Astrocyte of the spinal cord (primary cell): ENCODE results near the gene SIL1.

Experiments used
- DNase-seq: peaks from one replicate; pipeline ENCODE4 v3.0.0; 2011; ENCODE audit warnings: low read depth, low spot score
- H3K4me3 ChIP-seq: 2 replicates; pipeline ENCODE4 v1.5.1; 2011; ENCODE audit warnings: low read depth, mild to moderate bottlenecking, low read length, moderate library complexity
- in situ Hi-C: cut with HindIII; loops from 2 replicates; pipeline ENCODE4 v1.10.0; 2017; ENCODE audit warnings: low sequenced_read_pairs
- TF ChIP-seq, protein P1 (sequence below): IDR thresholded peaks from 2 replicates; pipeline ENCODE4 v1.5.1; 2012; ENCODE audit warnings: low read depth, mild to moderate bottlenecking, low read length, inconsistent platforms

The SIL1 gene

DNA sequence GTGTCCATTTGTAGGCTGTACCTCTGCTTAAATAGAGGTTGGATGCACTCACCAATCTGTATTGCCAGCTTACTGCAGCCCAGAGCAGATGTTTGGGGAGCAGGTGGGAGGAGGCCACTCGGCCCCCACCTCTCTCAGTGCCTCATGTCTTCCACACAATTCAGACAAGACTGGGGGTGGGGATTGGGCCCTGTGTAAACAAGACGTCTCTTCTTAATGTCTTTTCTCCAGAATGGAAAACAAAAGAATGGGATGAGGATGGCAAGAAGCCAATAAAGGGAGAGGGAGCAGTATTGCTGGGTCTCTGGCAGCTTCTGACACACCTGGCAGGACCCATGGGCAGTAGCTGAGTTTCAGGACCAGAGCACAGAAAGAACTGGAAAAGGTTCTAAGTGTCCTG lies 64.9 kb downstream of the SIL1 start:
- no peak overlapping the region for H3K4me3 ChIP-seq
- TF ChIP-seq, protein P1, sequence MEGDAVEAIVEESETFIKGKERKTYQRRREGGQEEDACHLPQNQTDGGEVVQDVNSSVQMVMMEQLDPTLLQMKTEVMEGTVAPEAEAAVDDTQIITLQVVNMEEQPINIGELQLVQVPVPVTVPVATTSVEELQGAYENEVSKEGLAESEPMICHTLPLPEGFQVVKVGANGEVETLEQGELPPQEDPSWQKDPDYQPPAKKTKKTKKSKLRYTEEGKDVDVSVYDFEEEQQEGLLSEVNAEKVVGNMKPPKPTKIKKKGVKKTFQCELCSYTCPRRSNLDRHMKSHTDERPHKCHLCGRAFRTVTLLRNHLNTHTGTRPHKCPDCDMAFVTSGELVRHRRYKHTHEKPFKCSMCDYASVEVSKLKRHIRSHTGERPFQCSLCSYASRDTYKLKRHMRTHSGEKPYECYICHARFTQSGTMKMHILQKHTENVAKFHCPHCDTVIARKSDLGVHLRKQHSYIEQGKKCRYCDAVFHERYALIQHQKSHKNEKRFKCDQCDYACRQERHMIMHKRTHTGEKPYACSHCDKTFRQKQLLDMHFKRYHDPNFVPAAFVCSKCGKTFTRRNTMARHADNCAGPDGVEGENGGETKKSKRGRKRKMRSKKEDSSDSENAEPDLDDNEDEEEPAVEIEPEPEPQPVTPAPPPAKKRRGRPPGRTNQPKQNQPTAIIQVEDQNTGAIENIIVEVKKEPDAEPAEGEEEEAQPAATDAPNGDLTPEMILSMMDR: no peak
- DNase-seq: no peak
- in situ Hi-C loops: no loop called here

DNA sequence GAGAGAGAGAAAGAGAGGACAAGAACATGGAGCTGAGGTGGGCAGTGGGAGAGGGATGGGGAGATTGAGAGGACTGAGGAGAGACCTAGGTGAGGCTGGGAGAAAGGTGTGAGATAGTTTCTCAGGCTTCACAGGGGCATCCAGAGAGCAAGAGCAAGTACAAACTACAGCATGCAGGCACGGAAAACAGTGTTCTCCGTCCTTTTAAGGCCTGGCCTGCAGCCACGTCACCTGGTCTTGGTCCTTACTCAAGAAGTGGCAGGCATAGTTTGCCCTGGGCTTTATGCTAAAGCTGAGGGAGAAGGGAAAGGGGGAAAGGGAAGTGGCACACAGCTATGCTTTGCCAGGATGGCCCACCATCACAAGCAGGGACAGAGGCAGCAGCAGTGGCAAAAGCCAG lies 65.7 kb downstream of the SIL1 start:
- no peak overlapping the region for H3K4me3 ChIP-seq
- DNase-seq: no peak
- TF ChIP-seq, protein P1: no peak
- in situ Hi-C loops: no loop called here

DNA sequence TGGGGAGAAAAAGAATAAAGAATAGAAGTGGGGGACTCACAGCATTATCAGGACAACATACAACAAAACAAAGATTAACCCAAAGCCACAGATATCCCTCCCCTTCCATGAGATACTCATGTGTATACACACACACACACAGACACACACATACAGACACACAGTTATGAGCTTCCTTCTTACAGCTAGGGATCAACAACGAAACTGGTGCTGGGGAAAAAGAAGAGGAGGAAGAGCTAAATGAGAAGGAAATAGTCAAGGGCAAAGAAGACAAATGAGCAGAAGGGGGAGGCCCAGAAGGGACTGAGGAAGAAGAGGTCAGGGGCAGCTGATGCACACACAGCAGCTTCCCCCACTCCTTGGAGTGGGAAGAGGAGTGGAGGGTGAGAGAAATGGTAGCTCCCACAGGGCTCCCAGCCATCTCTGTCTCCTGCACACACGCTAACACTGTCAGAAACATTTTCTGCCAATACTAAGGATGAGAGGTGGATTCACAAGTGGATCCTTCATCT lies 66.2 kb downstream of the SIL1 start:
- DNase-seq: no peak
- TF ChIP-seq, protein P1: no peak
- H3K4me3 ChIP-seq: no peak overlapping the region
- in situ Hi-C loops: no loop called here

DNA sequence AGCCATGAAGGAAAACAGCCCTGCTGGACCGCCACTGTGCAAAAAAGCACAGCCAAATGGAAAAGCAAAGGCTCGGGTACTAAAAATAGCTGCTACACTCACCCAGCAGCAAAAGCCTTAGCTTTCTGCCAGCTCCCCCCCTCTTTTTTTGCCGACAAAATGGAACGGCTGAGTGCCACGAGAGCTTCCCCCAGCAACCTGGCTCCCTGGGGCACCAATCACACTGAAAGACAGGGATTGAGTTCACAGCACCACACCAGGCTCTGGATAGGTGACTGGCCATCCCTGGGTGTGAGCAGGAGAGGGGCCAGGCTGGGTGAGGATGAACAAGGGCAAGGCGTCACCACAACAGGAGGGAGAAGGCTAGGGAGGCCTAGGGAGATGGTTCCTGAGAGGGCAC lies 66.7 kb downstream of the SIL1 start:
- in situ Hi-C loops: no loop called here
- TF ChIP-seq, protein P1: no peak
- peak; percentile 50 for DNase-seq
- H3K4me3 ChIP-seq: no peak overlapping the region

DNA sequence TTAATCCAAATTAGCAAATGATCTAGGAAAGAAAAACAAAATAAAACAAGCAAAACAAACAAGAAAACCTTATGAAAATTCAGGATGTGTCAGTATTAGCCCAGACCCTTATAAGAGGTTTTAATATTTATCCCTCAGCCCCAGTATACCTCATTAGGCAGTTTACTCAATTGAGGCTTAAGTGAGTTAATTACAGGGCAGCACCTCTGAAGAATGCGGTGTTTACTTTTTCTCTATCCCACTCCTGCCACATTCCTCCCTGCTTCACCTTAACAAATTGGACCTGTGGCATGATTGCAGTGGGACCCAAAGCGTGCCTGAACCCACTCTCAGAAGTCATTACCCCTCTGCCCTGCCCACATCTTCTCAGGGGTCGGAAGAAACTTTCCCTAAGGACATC lies 67.1 kb downstream of the SIL1 start:
- DNase-seq: no peak
- in situ Hi-C loops: no loop called here
- H3K4me3 ChIP-seq: no peak overlapping the region
- TF ChIP-seq, protein P1: no peak

DNA sequence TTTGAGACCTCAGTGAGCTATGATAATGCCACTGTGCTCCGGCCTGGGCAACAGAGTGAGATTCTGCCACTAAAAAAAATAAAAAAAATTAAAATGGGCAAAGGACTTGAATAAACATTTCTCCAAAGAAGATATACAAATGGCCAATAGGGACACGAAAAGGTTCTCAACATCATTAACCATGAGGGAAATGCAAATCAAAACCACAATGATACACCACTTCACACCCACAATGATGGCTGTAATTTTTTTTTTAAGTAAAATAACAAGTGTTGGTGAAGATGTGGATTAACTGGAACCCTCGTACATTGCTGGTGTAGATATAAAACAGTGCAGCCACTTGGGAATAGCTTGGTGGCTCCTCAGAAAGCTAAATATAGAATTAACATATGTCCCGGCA lies 68.0 kb downstream of the SIL1 start:
- in situ Hi-C loops: no loop called here
- no peak for DNase-seq
- H3K4me3 ChIP-seq: no peak overlapping the region
- TF ChIP-seq, protein P1: no peak

DNA sequence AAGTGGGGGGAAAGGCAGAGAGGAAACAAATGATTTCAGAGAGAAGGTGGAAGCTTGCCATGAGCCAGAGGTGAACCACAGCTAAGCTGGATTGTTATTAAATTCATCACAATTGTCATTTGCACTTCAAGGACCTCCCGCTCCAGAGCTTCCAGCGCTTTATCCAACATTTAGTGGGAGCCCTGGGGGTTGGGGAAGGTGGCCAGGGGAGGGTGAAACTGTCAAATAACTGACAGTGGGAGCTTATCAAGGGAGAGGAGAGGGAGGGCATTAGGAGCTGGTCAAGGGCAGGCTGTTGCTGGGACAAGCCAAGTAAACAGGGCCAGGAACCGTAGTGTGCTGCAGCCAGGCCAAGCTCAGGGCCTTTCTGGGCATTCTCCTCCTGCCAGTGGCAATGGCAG lies 71.5 kb downstream of the SIL1 start:
- H3K4me3 ChIP-seq: no peak overlapping the region
- no peak for DNase-seq
- TF ChIP-seq, protein P1: no peak
- in situ Hi-C loops: no loop called here
